Measurements from ENCODE around the gene CDH4. TPM values are rescaled to one million over a fixed set of nuclear protein-coding genes. Genes with fewer than 3 reads are reported as not detected.

CDH4 gene
- total RNA-seq, 4 donors from 2014 or later = under 0.01 to 0.56 (median 0.19) TPM; not detected in 1

DNA sequence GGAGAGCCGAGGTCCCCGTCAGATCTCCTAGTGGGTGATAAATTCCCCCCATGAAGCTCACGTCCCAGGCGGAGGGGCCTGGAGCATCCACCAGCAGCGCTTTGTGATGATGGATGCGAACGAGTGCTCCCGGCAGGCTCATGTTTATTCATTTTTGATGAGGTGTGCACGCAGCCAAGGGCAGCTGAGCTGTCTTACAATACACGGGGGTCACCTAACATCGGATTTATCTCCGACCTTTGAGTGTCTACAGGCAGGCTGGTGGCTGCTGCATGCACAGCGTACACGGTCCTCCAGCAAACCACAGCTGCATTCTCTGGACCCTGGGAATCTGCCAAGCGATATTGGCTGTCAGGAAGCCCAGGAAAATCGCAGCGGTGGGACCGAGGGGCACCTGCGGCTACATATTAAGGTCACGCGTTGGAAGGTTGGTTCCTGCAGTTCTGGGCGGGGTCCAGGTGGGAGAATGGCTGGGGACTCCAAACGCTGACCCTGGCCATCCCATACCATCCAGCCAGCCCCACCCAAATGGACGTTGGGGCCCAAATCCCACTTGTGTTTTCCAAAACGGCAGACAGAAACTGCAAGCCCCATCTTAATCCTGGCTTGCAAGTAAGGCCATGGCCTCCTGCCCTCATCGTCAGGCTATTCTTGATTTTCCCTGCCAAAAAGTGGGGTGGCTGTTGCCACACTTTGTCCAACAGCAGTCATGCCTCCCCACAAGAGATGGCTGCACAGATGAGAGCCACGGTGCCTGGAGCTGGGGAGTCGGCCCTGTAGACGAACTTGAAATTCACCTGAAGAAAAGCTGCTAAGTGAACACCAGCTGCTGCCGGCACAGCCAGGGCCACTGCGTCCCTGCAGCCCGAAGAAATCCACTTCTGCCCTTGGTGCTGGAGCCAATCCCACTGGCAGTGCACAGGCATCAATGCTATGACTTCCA is 413.7 kb downstream of the CDH4 start:
- TF ChIP-seq, protein P1, sequence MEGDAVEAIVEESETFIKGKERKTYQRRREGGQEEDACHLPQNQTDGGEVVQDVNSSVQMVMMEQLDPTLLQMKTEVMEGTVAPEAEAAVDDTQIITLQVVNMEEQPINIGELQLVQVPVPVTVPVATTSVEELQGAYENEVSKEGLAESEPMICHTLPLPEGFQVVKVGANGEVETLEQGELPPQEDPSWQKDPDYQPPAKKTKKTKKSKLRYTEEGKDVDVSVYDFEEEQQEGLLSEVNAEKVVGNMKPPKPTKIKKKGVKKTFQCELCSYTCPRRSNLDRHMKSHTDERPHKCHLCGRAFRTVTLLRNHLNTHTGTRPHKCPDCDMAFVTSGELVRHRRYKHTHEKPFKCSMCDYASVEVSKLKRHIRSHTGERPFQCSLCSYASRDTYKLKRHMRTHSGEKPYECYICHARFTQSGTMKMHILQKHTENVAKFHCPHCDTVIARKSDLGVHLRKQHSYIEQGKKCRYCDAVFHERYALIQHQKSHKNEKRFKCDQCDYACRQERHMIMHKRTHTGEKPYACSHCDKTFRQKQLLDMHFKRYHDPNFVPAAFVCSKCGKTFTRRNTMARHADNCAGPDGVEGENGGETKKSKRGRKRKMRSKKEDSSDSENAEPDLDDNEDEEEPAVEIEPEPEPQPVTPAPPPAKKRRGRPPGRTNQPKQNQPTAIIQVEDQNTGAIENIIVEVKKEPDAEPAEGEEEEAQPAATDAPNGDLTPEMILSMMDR (IDR thresholded peaks at IDR 0.05) = no peak
- ATAC-seq (ENCODE audit: low FRiP score) (no peak), DNase-seq (ENCODE audit: low spot score) (no peak)

DNA sequence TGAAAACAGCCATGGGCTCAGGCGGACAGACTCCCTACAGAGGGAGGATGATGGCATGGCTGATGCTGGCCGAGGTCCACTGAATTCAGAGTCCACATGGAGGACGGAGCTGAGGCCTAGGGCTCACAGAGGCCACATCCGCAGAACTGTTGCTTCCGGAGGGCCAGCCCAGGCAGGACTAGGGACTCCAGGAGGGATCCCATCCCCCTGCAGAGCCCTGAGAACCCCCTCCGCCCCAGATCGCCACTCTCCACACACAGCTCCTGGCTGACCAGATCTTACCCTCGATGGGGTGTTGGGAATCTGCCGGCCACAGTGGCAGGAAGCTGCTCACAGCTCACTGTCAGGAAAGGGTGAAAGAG is 414.4 kb downstream of the CDH4 start:
- ATAC-seq (ENCODE audit: low FRiP score) (no peak), DNase-seq (ENCODE audit: low spot score) (no peak)
- TF ChIP-seq, protein P1 (IDR thresholded peaks at IDR 0.05) = no peak

DNA sequence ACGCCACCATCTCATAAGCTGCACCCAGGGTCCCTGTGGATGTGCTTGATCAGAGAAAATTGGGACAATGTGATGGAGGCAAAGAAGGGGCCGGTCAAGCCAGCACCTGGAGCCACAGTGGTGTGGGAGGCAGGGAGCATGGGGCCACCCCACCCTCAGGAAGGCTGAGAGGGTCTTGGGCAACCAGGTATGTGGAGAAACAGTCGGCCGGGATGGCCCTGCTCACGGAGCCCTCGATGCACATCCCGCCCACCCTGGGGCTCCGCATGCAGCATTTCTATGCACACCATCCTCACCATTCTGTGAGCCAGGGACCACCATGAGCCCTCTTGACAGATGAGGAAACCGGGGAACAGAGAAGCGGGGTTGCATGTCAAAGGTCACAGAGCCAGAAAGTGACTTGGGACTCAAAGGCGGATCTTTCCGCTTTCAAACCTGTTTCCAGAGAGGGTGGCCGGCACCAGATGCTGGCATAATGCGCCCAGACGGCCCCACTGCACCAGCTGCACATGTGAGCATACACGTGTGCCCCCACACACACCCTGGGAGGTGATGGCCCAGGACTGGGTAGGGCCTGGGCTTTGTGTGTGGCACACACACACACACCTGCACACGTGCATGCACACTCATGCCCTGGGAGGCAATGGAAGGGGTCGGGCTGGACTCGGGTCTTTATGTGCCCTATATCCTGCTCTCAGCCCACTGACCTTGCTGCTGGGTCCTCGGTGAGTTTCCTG is 415.2 kb downstream of the CDH4 start:
- DNase-seq (ENCODE audit: low spot score) = no peak
- TF ChIP-seq, protein P1 (IDR thresholded peaks at IDR 0.05) = no peak
- no peak for ATAC-seq (ENCODE audit: low FRiP score)

DNA sequence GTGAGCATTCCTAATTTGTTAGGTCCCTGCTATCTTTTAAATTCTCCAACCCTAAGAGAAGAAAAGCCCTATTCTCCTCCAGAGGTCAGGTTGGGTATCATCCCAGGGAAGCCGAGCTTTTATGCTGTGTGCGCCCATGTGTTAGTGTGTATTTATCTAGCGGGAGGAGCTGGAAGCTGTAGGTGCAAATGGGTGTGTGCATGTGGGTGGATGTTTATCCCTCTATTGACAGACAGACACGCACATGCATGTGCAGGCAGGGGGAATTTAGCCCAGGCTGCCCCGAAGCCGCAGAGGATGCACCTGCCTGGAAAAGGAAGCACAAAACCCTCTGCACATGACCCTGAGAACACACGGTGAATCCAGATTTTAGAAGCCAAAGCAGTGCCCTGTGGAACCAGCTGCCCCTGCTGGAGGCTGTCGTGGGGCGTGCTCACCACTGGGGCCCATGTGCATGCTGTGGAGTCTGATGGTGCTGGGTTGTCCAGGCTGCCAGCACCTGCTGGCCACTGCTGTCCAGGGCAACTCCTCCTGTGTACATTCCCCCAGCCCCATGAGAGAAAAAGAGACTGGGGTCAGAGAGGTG is 416.1 kb downstream of the CDH4 start:
- no peak for DNase-seq (ENCODE audit: low spot score)
- ATAC-seq (ENCODE audit: low FRiP score) = no peak
- TF ChIP-seq, protein P1 (IDR thresholded peaks at IDR 0.05) = no peak

DNA sequence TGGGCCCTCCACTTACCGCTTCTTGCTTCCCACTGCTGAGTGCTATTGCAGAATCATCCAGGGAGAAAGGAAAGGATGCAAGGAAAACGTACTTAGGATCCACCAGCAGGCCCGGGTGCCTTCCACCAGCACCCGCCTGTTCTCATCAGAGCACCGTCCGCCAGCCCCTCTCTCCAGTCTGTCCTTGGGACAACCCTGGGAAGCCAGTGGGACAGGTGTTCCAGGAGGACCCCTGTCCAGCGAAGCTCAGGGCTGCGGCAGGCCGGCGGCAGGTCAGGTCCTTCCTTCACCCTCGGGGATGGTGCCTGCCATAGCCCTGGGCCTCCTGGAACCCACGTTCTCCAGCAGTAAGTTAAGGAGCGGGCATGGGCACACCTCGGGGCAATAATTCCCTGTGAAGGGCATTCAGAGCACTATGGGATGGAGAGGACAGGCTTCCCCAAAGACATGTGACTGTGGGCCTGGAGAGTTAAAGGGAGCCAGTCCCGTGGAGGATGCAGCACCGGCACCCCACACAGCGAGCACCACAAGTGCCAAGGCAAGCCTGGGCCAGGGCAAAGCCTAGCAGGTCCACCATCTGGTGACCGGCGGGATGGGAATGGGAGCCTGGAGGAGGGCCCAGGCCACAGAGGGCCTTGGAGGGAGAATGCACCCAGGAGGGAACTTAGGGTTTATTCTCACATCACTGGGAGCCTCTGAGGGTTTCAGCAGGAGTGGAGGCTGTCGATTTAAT is 416.9 kb downstream of the CDH4 start:
- TF ChIP-seq, protein P1 (IDR thresholded peaks at IDR 0.05) = no peak
- ATAC-seq (ENCODE audit: low FRiP score) = no peak
- no peak for DNase-seq (ENCODE audit: low spot score)

DNA sequence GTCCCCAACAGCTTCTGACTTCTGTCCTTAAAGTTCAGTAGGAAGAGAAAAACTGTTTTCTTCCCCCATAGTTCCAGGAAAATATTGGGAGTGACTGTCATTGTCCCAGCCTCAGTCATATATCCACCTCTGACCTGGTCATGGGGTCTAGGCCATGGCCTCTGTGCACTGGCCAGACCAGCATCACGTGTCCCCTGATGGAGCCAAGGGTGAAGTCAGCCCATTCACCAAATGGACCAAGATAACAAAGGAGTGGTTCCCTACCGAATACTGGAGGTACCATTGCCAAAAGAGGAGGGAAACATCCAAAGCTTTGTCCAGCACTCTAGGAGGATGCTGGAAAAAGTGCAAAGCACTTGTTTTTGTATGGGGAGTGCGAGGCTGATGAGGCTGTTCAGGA is 418.2 kb downstream of the CDH4 start:
- DNase-seq (ENCODE audit: low spot score) (no peak), ATAC-seq (ENCODE audit: low FRiP score) (no peak)
- TF ChIP-seq, protein P1 (IDR thresholded peaks at IDR 0.05) = no peak
